ENCODE data around the gene KLF17. TPM values are rescaled to one million over a fixed set of nuclear protein-coding genes. Genes with fewer than 3 reads are reported as not detected.

KLF17 gene
- polyA plus RNA-seq, 1 donor (not counting 4 experiments of a cell fraction or from before 2014, with no cell fraction given), result not detected

DNA sequence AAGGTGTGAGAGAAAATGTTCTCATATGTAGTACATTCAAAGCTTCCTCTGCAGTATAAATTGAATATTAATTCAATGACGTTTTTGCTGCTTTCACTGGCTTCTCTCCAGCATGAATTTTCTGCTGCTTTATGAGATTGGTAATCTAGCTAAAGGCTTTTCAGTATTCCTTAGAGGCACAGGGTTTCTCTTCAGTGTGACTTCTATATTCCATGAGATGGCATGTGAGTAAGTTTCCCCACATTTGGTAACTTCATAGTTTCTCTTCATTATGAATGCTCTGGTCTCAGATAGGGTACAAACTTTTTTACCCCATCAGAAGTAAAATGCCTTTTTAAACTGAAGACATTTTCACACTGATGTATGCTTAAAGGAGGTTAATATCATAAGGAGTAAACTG is 33.2 kb downstream of the KLF17 start:
- no peaks in the 10 kb centered on the region for H3K36me3 ChIP-seq (ENCODE audit: control insufficient read depth in 2 of 2, extremely low read depth in 1 of 2, insufficient read depth in 2 of 2, low read length in 2 of 2)
- no peak overlapping the region for H3K27ac ChIP-seq (ENCODE audit: control insufficient read depth, insufficient read depth, low read length)
- dilution Hi-C loops (cut with MboI; ENCODE audit: extremely low pct_ligation_motif_present, low sequenced_read_pairs), result no loop called here
- no peaks in the 10 kb centered on the region for H3K9me3 ChIP-seq (ENCODE audit: control insufficient read depth, low read depth, low read length)
- H3K4me2 ChIP-seq (ENCODE audit: control insufficient read depth, extremely low read depth, insufficient read depth, low read depth, low read length), result no peak overlapping the region
- no peak for DNase-seq (ENCODE audit: low read depth, low spot score)
- H3K79me2 ChIP-seq (ENCODE audit: control insufficient read depth, insufficient read depth, low read length), result no peaks in the 10 kb centered on the region
- H4K20me1 ChIP-seq (ENCODE audit: control insufficient read depth, extremely low read depth, insufficient read depth, low read length), result no peaks in the 10 kb centered on the region
- no peak overlapping the region for H3K9ac ChIP-seq (ENCODE audit: control insufficient read depth, extremely low read depth, insufficient read depth, low read length)
- no peak overlapping the region for H2AFZ ChIP-seq (ENCODE audit: control insufficient read depth, low read length)
- peaks cover 5% of the 10 kb centered on the region for H3K27me3 ChIP-seq (ENCODE audit: control insufficient read depth, extremely low read depth, insufficient read depth, low read length)
- no peaks in the 10 kb centered on the region for H3K9me1 ChIP-seq (ENCODE audit: control insufficient read depth, extremely low read depth, insufficient read depth, low read length)
- H3K4me1 ChIP-seq (ENCODE audit: control insufficient read depth, extremely low read depth, insufficient read depth, low read length), result peaks cover 5% of the 10 kb centered on the region
- H3K4me3 ChIP-seq (ENCODE audit: control insufficient read depth in 2 of 3, extremely low read depth in 1 of 3, insufficient read depth in 2 of 3, low read depth in 1 of 3, low read length in 3 of 3), result no peak overlapping the region
- no peak for FAIRE-seq
- TF ChIP-seq, protein P1, sequence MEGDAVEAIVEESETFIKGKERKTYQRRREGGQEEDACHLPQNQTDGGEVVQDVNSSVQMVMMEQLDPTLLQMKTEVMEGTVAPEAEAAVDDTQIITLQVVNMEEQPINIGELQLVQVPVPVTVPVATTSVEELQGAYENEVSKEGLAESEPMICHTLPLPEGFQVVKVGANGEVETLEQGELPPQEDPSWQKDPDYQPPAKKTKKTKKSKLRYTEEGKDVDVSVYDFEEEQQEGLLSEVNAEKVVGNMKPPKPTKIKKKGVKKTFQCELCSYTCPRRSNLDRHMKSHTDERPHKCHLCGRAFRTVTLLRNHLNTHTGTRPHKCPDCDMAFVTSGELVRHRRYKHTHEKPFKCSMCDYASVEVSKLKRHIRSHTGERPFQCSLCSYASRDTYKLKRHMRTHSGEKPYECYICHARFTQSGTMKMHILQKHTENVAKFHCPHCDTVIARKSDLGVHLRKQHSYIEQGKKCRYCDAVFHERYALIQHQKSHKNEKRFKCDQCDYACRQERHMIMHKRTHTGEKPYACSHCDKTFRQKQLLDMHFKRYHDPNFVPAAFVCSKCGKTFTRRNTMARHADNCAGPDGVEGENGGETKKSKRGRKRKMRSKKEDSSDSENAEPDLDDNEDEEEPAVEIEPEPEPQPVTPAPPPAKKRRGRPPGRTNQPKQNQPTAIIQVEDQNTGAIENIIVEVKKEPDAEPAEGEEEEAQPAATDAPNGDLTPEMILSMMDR (optimal IDR thresholded peaks at IDR 0.05 in 1 of 3, IDR thresholded peaks at IDR 0.05 in 1 of 3, conservative IDR thresholded peaks at IDR 0.05 in 1 of 3; ENCODE audit: extremely low read depth in 1 of 3, insufficient read depth in 2 of 3, low read length in 3 of 3), result no peak
- no peak for TF ChIP-seq EZH2 (IDR thresholded peaks at IDR 0.05; ENCODE audit: low read length)

DNA sequence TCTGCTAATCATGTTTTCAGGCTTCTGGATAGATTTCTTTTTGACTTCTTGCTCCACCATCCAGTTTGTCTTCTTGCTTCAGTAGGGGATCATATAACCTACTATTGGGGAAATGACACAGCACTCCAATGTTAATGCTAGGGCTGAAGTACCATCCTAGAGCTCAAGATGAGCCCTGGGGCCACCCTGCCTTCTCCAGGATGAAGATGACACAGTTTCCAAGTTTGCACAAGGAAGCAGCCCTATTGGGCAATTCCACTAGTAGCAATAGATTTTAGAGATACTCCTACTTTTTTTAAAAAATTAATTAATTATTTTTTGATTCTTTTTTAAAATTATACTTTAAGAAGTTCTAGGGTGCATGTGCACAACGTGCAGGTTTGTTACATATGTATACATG is 34.1 kb downstream of the KLF17 start:
- FAIRE-seq, result no peak
- Histone ChIP-seq H3K4me1 (ENCODE audit: control insufficient read depth, extremely low read depth, insufficient read depth, low read length) (peaks cover 5% of the 10 kb centered on the region), H3K27me3 (ENCODE audit: control insufficient read depth, extremely low read depth, insufficient read depth, low read length) (peaks cover 5% of the 10 kb centered on the region), H3K9ac (ENCODE audit: control insufficient read depth, extremely low read depth, insufficient read depth, low read length) (no peak overlapping the region), H3K4me3 (ENCODE audit: control insufficient read depth in 2 of 3, extremely low read depth in 1 of 3, insufficient read depth in 2 of 3, low read depth in 1 of 3, low read length in 3 of 3) (no peak overlapping the region), H4K20me1 (ENCODE audit: control insufficient read depth, extremely low read depth, insufficient read depth, low read length) (no peaks in the 10 kb centered on the region), H2AFZ (ENCODE audit: control insufficient read depth, low read length) (no peak overlapping the region), H3K4me2 (ENCODE audit: control insufficient read depth, extremely low read depth, insufficient read depth, low read depth, low read length) (no peak overlapping the region), H3K79me2 (ENCODE audit: control insufficient read depth, insufficient read depth, low read length) (no peaks in the 10 kb centered on the region), H3K27ac (ENCODE audit: control insufficient read depth, insufficient read depth, low read length) (no peak overlapping the region), H3K9me3 (ENCODE audit: control insufficient read depth, low read depth, low read length) (no peaks in the 10 kb centered on the region), H3K36me3 (ENCODE audit: control insufficient read depth in 2 of 2, extremely low read depth in 1 of 2, insufficient read depth in 2 of 2, low read length in 2 of 2) (no peaks in the 10 kb centered on the region), H3K9me1 (ENCODE audit: control insufficient read depth, extremely low read depth, insufficient read depth, low read length) (no peaks in the 10 kb centered on the region)
- TF ChIP-seq EZH2 (IDR thresholded peaks at IDR 0.05; ENCODE audit: low read length), result no peak
- TF ChIP-seq, protein P1 (optimal IDR thresholded peaks at IDR 0.05 in 1 of 3, IDR thresholded peaks at IDR 0.05 in 1 of 3, conservative IDR thresholded peaks at IDR 0.05 in 1 of 3; ENCODE audit: extremely low read depth in 1 of 3, insufficient read depth in 2 of 3, low read length in 3 of 3), result no peak
- DNase-seq (ENCODE audit: low read depth, low spot score), result no peak
- dilution Hi-C loops (cut with MboI; ENCODE audit: extremely low pct_ligation_motif_present, low sequenced_read_pairs), result no loop called here
